G401 (cell line): ENCODE measurements around the gene PREX1. TPM values are rescaled to one million over a fixed set of nuclear protein-coding genes. Genes with fewer than 3 reads are reported as not detected.

Source experiments
- DNase-seq: peaks from one replicate; pipeline ENCODE4 v3.0.0-alpha.2; 2015; ENCODE audit warnings: low spot score
- in situ Hi-C: cut with HindIII; loops from 2 replicates; pipeline ENCODE4 v1.10.0; 2016; ENCODE audit warnings: low sequenced_read_pairs, mixed read lengths
- total RNA-seq: library from RNA; depleted of rRNA; stranded (reverse); fragments of >200 nt; shearing (Covaris generic); gene quantifications from 2 replicates; pipeline ENCODE4 v1.2.3, GENCODE V29; 2014

The PREX1 gene
- total RNA-seq, 1 experiment from 2014 or later: 6.1 TPM

GRCh38 chr20:48701702-48702101 lies 126.1 kb downstream of the PREX1 start:
- in situ Hi-C loops: no loop called here
- no peak for DNase-seq

- in situ Hi-C loops: no loop called here
- DNase-seq: no peak
These were observed 129.1 kb downstream of the PREX1 start for GRCh38 chr20:48698507-48699267.

GRCh38 chr20:48697845-48698491 lies 129.8 kb downstream of the PREX1 start:
- in situ Hi-C loops: no loop called here
- no peak for DNase-seq

GRCh38 chr20:48696671-48697070 lies 131.1 kb downstream of the PREX1 start:
- no peak for DNase-seq
- in situ Hi-C loops: no loop called here

GRCh38 chr20:48695738-48696137 lies 132.1 kb downstream of the PREX1 start:
- in situ Hi-C loops: no loop called here
- no peak for DNase-seq

GRCh38 chr20:48695255-48695654 lies 132.5 kb downstream of the PREX1 start:
- in situ Hi-C loops: no loop called here
- no peak for DNase-seq

GRCh38 chr20:48694381-48694865 lies 133.4 kb downstream of the PREX1 start:
- DNase-seq: no peak
- in situ Hi-C loops: no loop called here

- DNase-seq: no peak
- in situ Hi-C loops: no loop called here
These were observed 136.3 kb downstream of the PREX1 start for GRCh38 chr20:48691523-48691922.

- no peak for DNase-seq
- in situ Hi-C loops: no loop called here
These were observed 136.9 kb downstream of the PREX1 start for GRCh38 chr20:48690888-48691287.

GRCh38 chr20:48689874-48690571 lies 137.8 kb downstream of the PREX1 start:
- in situ Hi-C loops: no loop called here
- DNase-seq: no peak

GRCh38 chr20:48689388-48689787 lies 138.4 kb downstream of the PREX1 start:
- in situ Hi-C loops: no loop called here
- no peak for DNase-seq

GRCh38 chr20:48688579-48688978 lies 139.2 kb downstream of the PREX1 start:
- in situ Hi-C loops: no loop called here
- no peak for DNase-seq

GRCh38 chr20:48687117-48687800 lies 140.5 kb downstream of the PREX1 start:
- no peak for DNase-seq
- in situ Hi-C loops: no loop called here

- DNase-seq: peak; percentile 27
- in situ Hi-C loops: no loop called here
These were observed 141.3 kb downstream of the PREX1 start for GRCh38 chr20:48686238-48687116.

GRCh38 chr20:48685300-48685699 lies 142.5 kb downstream of the PREX1 start:
- in situ Hi-C loops: no loop called here
- DNase-seq: no peak

- DNase-seq: peak; percentile 11
- in situ Hi-C loops: no loop called here
These were observed 143.2 kb downstream of the PREX1 start for GRCh38 chr20:48684501-48685041.

- in situ Hi-C loops: no loop called here
- no peak for DNase-seq
These were observed 144.2 kb downstream of the PREX1 start for GRCh38 chr20:48683467-48684175.
